Measurements from ENCODE around the gene SKAP2. TPM values are rescaled to one million over a fixed set of nuclear protein-coding genes. Genes with fewer than 3 reads are reported as not detected.

The SKAP2 gene
- total RNA-seq, 1 experiment from 2014 or later, result 3.2 TPM

DNA sequence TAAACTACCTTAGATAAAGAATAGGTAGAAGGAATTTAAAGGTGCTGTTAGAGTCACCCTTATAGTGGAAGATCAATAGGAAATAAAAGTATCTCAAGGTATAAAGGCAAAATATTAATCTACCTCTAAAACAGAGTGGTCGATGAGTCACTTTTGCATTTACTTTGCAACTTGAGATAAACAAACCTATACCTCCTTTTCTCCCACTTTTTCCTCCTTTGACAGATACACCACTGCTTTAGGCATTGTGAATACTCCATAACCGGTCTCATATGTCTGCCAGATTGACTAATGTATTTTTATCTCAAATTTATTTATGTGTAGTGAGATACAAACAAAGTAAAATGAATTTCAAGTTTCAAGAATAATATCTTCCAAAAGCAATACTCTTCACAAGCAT lies 193.5 kb downstream of the SKAP2 start:
- no peak overlapping the region for H3K23ac ChIP-seq (ENCODE audit: insufficient read length, low read depth, low read length)
- peaks cover 3 to 6% of the 10 kb centered on the region in 2 experiments for H3K4me1 Mint-ChIP-seq
- no peak overlapping the region for H2BK120ac ChIP-seq (ENCODE audit: low read depth, low read length, poor library complexity, severe bottlenecking)
- H2BK20ac ChIP-seq (ENCODE audit: low read depth, low read length, poor library complexity, severe bottlenecking), result no peak overlapping the region
- no peak overlapping the region for H3T11ph ChIP-seq (ENCODE audit: low read length)
- H3K4ac ChIP-seq (ENCODE audit: low read depth, low read length), result no peak overlapping the region
- no peak overlapping the region for H2BK5ac ChIP-seq (ENCODE audit: insufficient read length, low read length)
- H3K36me3 Mint-ChIP-seq (ENCODE audit: insufficient read depth in 1 of 3, low read depth in 3 of 3), result no peaks in the 10 kb centered on the region
- no peaks in the 10 kb centered on the region for H3K23me2 ChIP-seq (ENCODE audit: insufficient read length, low read depth, low read length, poor library complexity, severe bottlenecking)
- no peak overlapping the region for H2AFZ ChIP-seq (ENCODE audit: low read length)
- H3K4me1 ChIP-seq (ENCODE audit: insufficient read depth, low read length), result no peaks in the 10 kb centered on the region
- no peak overlapping the region for H3K27ac Mint-ChIP-seq
- H3K27ac ChIP-seq (ENCODE audit: insufficient read length, low read depth, low read length), result no peak overlapping the region
- H3K4me3 Mint-ChIP-seq, result no peak overlapping the region
- no peaks in the 10 kb centered on the region for H3K9me3 Mint-ChIP-seq
- no peak overlapping the region for H3K9ac ChIP-seq (ENCODE audit: extremely low read depth, insufficient read length, low read length)
- no peaks in the 10 kb centered on the region for H3K27me3 ChIP-seq (ENCODE audit: insufficient read depth, low read length)
- H3K79me2 ChIP-seq (ENCODE audit: insufficient read depth, low read length), result no peaks in the 10 kb centered on the region
- no peak overlapping the region for H3K4me2 ChIP-seq (ENCODE audit: insufficient read depth, insufficient read length, low read length)
- H3K9me3 ChIP-seq (ENCODE audit: control insufficient read depth, low read depth, low read length), result no peaks in the 10 kb centered on the region
- no peak for DNase-seq
- no peak overlapping the region for H4K91ac ChIP-seq (ENCODE audit: insufficient read length, low read depth, low read length)
- H2BK12ac ChIP-seq (ENCODE audit: insufficient read length, low read depth, low read length), result no peak overlapping the region
- H3K56ac ChIP-seq (ENCODE audit: insufficient read length, low read depth, low read length), result no peak overlapping the region
- no peak overlapping the region for H3K14ac ChIP-seq (ENCODE audit: insufficient read depth, low read length)
- no peak overlapping the region for H4K5ac ChIP-seq (ENCODE audit: insufficient read length, low read depth, low read length)
- H4K8ac ChIP-seq (replicated peaks; ENCODE audit: insufficient read length, low read depth, low read length), result no peak overlapping the region
- H2BK15ac ChIP-seq (ENCODE audit: low read depth, low read length), result no peak overlapping the region
- H4K20me1 ChIP-seq (ENCODE audit: control insufficient read depth, insufficient read depth, insufficient read length), result no peaks in the 10 kb centered on the region
- H2AK5ac ChIP-seq (ENCODE audit: insufficient read length, low read length), result no peak overlapping the region
- no peaks in the 10 kb centered on the region for H3K79me1 ChIP-seq (ENCODE audit: insufficient read depth, low read depth, low read length, poor library complexity, severe bottlenecking)
- TF ChIP-seq, protein P1, sequence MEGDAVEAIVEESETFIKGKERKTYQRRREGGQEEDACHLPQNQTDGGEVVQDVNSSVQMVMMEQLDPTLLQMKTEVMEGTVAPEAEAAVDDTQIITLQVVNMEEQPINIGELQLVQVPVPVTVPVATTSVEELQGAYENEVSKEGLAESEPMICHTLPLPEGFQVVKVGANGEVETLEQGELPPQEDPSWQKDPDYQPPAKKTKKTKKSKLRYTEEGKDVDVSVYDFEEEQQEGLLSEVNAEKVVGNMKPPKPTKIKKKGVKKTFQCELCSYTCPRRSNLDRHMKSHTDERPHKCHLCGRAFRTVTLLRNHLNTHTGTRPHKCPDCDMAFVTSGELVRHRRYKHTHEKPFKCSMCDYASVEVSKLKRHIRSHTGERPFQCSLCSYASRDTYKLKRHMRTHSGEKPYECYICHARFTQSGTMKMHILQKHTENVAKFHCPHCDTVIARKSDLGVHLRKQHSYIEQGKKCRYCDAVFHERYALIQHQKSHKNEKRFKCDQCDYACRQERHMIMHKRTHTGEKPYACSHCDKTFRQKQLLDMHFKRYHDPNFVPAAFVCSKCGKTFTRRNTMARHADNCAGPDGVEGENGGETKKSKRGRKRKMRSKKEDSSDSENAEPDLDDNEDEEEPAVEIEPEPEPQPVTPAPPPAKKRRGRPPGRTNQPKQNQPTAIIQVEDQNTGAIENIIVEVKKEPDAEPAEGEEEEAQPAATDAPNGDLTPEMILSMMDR (conservative IDR thresholded peaks at IDR 0.05), result no peak
- no peak overlapping the region for H3K18ac ChIP-seq (ENCODE audit: insufficient read length, low read depth, low read length)
- WGBS (ENCODE audit: extremely low coverage, insufficient read length, low lambda C conversion rate), result no CpG with 5 or more reads among the region's 2 CpGs
- peaks cover 4% of the 10 kb centered on the region for H3K27me3 Mint-ChIP-seq (ENCODE audit: low read depth)

Data from H9 (cell line).